SK-MEL-5 (cell line): ENCODE measurements around the gene AKAP9. TPM values are rescaled to one million over a fixed set of nuclear protein-coding genes. Genes with fewer than 3 reads are reported as not detected.
"Not testable (repeated sequence)": the region's sequence is repeated elsewhere in the genome, so short reads cannot be mapped to it uniquely, and the experiment has no call there.

Experiments
- DNase-seq: peaks from one replicate; pipeline ENCODE4 v3.0.0-alpha.2; 2016; ENCODE audit warnings: low read depth, low spot score
- in situ Hi-C: cut with HindIII; loops from 2 replicates; pipeline ENCODE4 v1.10.0; 2016; ENCODE audit warnings: low sequenced_read_pairs, high pct_unique_total_duplicates, low pct_unique_long_range_greater_than_20kb
- polyA plus RNA-seq, 2 experiments: library from polyadenylated mRNA; depleted of rRNA; stranded (reverse); fragments of >200 nt; gene quantifications; 2 replicates each; pipeline ENCODE4 v1.2.3, GENCODE V29; 2015
- total RNA-seq: library from RNA; depleted of rRNA; stranded (reverse); fragments of >200 nt; shearing (Covaris generic); gene quantifications from 2 replicates; pipeline ENCODE4 v1.2.3, GENCODE V29; 2014; rRNA removed

AKAP9 gene
- total RNA-seq = 42.0 and 51.7 TPM in 2 replicates
- 13.7 and 17.3 TPM in 2 replicates for polyA plus RNA-seq (2015; cell fraction: cytosol; rRNA removed)
- 79.3 and 79.6 TPM in 2 replicates for polyA plus RNA-seq (2015; cell fraction: nucleus; rRNA removed)

DNA sequence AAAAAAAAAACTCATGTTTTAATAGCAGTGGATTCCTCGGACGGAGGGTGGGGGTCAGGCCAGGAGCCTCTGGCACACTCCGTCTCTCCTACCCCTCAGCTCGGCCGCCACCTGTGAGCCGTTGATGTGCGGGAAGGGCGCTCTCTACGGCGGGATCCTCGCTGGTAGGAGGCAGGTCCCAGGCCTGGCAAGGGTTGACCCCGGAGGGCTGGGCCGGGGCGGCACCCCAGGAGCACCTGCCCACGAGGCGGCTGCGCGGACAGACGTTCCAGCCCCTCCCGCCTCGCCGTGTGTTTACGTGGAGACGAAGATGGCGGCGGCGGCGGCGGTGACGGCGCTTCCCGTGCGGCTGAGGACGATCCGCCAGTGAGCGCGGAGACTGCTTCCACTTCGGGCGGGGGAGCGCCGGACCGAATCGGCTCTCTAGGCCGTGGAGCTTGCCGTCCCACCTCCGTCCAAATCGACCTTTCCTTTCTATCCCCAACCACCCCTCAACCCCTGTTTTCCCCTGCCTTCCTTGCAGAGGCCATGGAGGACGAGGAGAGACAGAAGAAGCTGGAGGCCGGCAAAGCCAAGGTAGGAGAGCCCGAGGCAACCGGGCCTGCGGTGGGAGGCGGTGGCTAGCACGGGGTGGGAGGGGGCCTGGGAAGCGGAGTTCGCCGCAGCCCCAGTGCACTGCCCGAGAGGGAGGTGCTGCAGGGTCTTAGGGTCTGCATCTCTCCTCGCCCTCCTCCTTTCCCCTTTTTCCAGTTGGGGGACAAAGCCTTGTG, at the start of gene AKAP9:
TSS of gene AKAP9 (plus strand) at position 291 of the 770 bp plus-strand sequence. CDS start at position 529, 238 bp downstream.
- DNase-seq = peak; percentile 89
- in situ Hi-C loops = no loop called here

- DNase-seq = no peak
- in situ Hi-C loops = loop anchor here (25.0 kb wide), 1 partner anchor 570 kb away; no protein-coding TSS in a partner anchor
Observed at GRCh38 chr7:91892099-91892705, 48.5 kb upstream of the AKAP9 start.

GRCh38 chr7:91892821-91893340, 47.8 kb upstream of the AKAP9 start:
- in situ Hi-C loops = loop anchor here (25.0 kb wide), 1 partner anchor 569 kb away; no protein-coding TSS in a partner anchor

DNA sequence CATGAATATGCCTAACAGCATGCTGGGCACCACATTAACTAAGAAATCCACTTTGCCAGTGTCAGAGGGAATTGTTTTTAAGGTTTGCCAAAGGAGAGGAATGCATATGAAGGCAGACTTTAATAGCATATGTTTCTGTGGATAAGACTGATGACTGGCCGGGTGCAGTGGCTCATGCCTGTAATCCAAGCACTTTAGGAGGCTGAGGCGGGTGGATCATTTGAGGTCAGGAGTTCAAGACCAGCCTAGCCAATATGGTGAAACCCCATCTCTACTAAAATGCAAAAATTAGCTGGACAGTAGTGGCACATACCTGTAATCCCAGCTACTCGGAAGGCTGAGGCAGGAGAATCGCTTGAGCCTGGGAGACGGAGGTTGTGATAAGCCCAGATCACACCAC, 47.0 kb upstream of the AKAP9 start:
- in situ Hi-C loops = loop anchor here (25.0 kb wide), 1 partner anchor 569 kb away; no protein-coding TSS in a partner anchor
- DNase-seq = not testable (repeated sequence)

More at GRCh38 chr7:91892821-91893340, 47.8 kb upstream of the AKAP9 start:
- DNase-seq = no peak

- in situ Hi-C loops = loop anchor here (25.0 kb wide), 1 partner anchor 567 kb away; no protein-coding TSS in a partner anchor
Observed at GRCh38 chr7:91894781-91895480, 45.7 kb upstream of the AKAP9 start.

GRCh38 chr7:91898240-91898992, 42.2 kb upstream of the AKAP9 start:
- in situ Hi-C loops = loop anchor here (25.0 kb wide), 1 partner anchor 564 kb away; no protein-coding TSS in a partner anchor
- DNase-seq = no peak

More at GRCh38 chr7:91894781-91895480, 45.7 kb upstream of the AKAP9 start:
- no peak for DNase-seq

- in situ Hi-C loops = loop anchor here (25.0 kb wide), 1 partner anchor 563 kb away; no protein-coding TSS in a partner anchor
- DNase-seq = no peak
Observed at GRCh38 chr7:91899563-91899962, 41.1 kb upstream of the AKAP9 start.

GRCh38 chr7:91910171-91910570, 30.5 kb upstream of the AKAP9 start:
- in situ Hi-C loops = no loop called here
- no peak for DNase-seq

- DNase-seq = no peak
- in situ Hi-C loops = no loop called here
Observed at GRCh38 chr7:91911121-91911520, 29.5 kb upstream of the AKAP9 start.

- no peak for DNase-seq
Observed at GRCh38 chr7:91912494-91912893, 28.2 kb upstream of the AKAP9 start.

GRCh38 chr7:91913612-91914011, 27.1 kb upstream of the AKAP9 start:
- in situ Hi-C loops = no loop called here
- no peak for DNase-seq

More at GRCh38 chr7:91912494-91912893, 28.2 kb upstream of the AKAP9 start:
- in situ Hi-C loops = no loop called here

DNA sequence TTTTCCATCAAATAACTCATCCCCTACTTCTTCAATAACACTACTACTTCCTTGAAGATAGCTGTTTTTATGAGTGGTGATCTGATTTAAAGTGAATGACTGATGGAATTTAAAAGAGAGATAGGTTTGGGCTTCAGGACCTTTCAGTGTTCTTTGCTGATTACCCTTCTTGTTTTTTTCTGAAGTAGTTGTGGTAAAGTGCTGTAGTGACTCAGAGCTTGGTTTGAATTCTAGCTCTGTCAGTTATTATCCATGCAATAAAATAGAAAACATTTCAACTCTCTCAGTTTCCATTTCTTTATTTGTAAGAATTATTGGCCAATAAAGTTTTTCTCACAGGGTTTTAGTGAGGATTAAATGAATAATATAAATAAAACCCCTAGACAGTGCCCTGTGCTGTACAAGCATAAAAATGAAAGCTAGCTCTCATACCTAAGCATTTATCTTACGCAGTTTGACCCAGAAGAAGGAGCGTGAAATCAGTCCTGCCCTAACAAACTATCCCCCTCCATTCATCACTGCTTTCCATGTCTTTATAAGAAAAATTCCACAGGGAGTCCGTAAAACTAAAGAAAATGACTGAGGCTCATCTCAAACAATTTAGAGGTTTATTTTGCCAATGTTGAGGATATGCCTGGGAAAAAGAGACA, 25.1 kb upstream of the AKAP9 start:
- no peak for DNase-seq
- in situ Hi-C loops = no loop called here

DNA sequence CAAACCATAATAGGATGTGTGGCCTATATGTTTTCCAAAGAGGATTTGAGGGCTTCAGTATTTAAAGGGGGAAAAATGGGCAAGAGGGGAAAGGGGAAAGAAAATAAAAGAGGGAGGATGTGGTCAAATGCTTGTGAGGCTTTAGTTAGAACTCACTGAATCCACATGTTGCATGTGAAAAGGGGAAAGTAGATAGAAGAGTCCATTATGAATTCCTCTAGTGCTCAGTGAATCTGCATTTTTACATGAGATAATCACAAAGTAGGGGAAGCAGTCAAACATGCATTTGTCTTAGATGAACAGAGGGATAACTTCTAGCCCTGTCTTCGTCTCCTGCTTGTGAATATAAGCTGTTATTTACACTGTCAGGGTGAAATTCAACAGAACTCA, 24.6 kb upstream of the AKAP9 start:
- in situ Hi-C loops = no loop called here
- DNase-seq = no peak

GRCh38 chr7:91918356-91918755, 22.3 kb upstream of the AKAP9 start:
- DNase-seq = no peak
- in situ Hi-C loops = no loop called here

DNA sequence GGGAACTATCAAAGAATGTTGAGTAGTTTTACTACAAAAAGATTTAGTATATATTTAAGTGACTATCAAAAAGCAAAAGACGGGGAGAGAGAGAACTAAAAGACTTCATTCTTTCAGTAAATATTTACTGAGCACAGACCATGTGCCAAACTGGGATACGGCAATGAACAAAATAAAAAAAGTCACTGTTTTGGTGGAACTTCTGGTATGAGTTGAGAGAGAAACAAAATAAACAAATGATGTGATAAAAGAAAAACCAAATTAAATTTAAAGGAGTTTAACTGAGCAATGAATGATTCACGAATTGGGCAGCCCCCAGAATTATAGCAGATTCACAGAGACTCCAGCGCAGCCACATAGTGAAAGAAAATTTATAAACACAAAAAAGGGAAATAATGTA, 17.8 kb upstream of the AKAP9 start:
- in situ Hi-C loops = no loop called here
- no peak for DNase-seq

DNA sequence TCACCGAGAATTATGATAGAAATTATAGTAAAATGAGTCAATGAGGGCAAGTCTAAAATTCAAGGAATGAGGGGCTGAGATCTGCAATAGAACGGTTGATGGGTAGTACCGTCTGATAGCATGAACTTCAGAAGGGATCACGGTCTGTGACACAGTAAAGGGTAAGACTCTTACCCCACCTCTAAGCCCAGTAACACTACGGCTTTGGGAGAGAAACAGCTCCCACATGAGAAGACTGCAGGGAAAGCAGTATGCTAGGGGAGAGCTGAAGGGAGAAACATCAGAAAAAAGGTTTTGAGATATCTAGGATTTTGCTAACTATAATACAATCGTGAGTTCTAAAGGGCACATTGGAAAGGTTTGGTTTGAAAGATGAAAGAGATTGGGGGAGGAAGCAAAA, 12.8 kb upstream of the AKAP9 start:
- in situ Hi-C loops = no loop called here
- no peak for DNase-seq
